Large intestine (tissue), 3 donors: ENCODE data around the gene GNAO1. TPM values are rescaled to one million over a fixed set of nuclear protein-coding genes. Genes with fewer than 3 reads are reported as not detected.

ENCODE experiments used
- DNase-seq, 2 donors: peaks; one replicate each; pipeline versions ENCODE4 v3.0.0 to v3.0.0-alpha.2; 2013
- H3K27ac ChIP-seq: one replicate; pipeline ENCODE4 v1.5.1; 2013; ENCODE audit warnings: low read length
- H3K27me3 ChIP-seq: 2 replicates; pipeline ENCODE4 v1.6.1; 2013; ENCODE audit warnings: low read length; ENCODE audit not compliant: control insufficient read depth, insufficient read depth
- H3K36me3 ChIP-seq: 2 replicates; pipeline ENCODE4 v1.6.1; 2013; ENCODE audit warnings: low read length; ENCODE audit not compliant: control insufficient read depth, insufficient read depth
- H3K4me1 ChIP-seq: one replicate; pipeline ENCODE4 v1.6.1; 2013; ENCODE audit warnings: low read length; ENCODE audit not compliant: control insufficient read depth, insufficient read depth
- H3K4me3 ChIP-seq: one replicate; pipeline ENCODE4 v1.5.1; 2013; ENCODE audit warnings: low read length
- H3K9me3 ChIP-seq: one replicate; pipeline ENCODE4 v1.6.1; 2013; ENCODE audit warnings: mild to moderate bottlenecking, low read depth, low read length, moderate library complexity; ENCODE audit not compliant: control insufficient read depth
- WGBS: methylation state at CpG from one replicate; pipeline ENCODE4 v1.1.5; 2013; ENCODE audit warnings: low lambda C conversion rate; ENCODE audit not compliant: insufficient coverage; 5-methylcytosine and 5-hydroxymethylcytosine counted together
- polyA plus RNA-seq: library from polyadenylated mRNA; unstranded; fragments of 120-200 nt; gene quantifications from one replicate; pipeline ENCODE4 v1.2.1, GENCODE V29; 2013

GNAO1 gene
- polyA plus RNA-seq, 1 donor: 15.9 TPM

DNA sequence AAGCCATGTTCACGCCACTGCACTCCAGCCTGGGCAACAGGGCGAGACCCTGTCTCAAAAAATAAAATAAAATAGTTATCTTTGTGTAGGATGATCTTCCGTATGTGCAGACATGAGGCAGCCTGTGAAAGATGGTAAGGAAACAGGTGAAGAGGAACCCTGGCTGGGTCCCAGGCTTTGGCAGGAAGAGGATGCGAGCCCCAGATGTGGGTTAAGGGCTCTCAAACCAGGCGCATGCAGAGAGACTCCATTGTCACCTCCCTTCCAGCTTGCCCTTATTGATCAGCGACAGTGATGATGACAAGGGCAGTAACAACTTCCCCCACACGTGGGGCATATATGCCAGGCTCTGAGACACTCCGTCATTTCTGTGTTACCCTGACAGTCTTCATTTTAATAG is 106.8 kb downstream of the GNAO1 start:
- H3K27me3 ChIP-seq: peaks cover 3% of the 10 kb centered on the region
- no peak overlapping the region for H3K27ac ChIP-seq

DNA sequence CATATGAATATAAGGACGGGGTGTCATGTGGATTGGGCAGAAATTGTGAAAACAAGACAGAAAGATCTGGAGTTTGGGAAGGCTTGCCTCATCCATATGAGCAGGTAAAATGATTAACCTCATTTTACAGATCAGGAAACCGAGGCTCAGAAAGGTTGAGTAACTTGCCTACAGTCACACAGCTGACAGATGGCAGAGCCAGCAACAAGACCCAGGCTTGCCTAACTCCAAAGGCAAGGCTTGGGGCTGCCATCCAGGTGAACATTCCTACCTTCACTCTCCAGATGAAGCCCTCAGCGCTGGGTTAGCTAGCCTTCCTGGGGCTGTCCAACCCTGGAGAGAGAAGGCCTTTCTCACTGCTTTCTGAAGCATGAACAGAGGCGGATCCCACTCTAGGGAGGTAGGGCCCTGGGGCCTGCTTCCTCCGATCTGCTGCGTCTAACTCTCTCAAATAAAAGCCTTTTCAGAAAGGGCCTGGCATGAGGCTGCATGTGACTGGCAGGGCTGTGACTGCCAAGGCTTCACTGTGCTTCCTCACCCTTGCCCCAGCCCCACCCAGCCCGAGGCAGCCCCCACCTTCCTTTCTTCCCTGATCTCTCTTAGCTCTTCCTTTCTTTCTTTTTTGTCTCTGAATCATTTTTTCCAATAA is 107.8 kb downstream of the GNAO1 start:
- no peak for DNase-seq
- H3K36me3 ChIP-seq: no peaks in the 10 kb centered on the region
- WGBS: no CpG with 5 or more reads among the region's 7 CpGs
- no peak overlapping the region for H3K4me3 ChIP-seq
- H3K9me3 ChIP-seq: no peaks in the 10 kb centered on the region
- no peak overlapping the region for H3K27ac ChIP-seq
- H3K4me1 ChIP-seq: peaks cover 5% of the 10 kb centered on the region
- H3K27me3 ChIP-seq: peaks cover 3% of the 10 kb centered on the region

More for the DNA sequence above, 106.8 kb downstream of the GNAO1 start:
- no peaks in the 10 kb centered on the region for H3K36me3 ChIP-seq
- WGBS: 100% methylated on average over 1 of the region's 8 CpGs
- no peaks in the 10 kb centered on the region for H3K9me3 ChIP-seq
- no peak for DNase-seq
- peaks cover 5% of the 10 kb centered on the region for H3K4me1 ChIP-seq
- H3K4me3 ChIP-seq: no peak overlapping the region

DNA sequence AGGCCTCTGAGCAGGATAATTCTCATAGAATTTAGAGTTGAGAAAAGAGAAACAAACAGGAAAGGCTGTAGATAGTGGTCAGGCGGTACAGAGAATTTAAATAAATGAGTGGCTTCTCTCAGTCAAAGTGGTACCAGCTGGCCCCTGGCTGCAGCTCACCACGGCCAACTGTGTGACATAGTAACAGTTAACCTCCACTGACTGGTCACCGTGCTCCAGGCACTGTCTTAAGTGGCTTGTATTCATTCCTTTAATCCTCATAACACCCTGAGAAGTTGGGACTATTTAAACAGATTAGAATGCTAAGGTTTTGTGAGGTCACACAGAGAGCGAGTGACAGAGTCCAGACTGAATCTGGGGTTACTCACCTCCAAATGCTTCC is 108.9 kb downstream of the GNAO1 start:
- WGBS: no CpG with 5 or more reads among the region's 4 CpGs
- DNase-seq: no peak
- no peaks in the 10 kb centered on the region for H3K36me3 ChIP-seq
- H3K27me3 ChIP-seq: peaks cover 3% of the 10 kb centered on the region
- no peaks in the 10 kb centered on the region for H3K9me3 ChIP-seq
- H3K4me1 ChIP-seq: peaks cover 3% of the 10 kb centered on the region
- H3K27ac ChIP-seq: no peak overlapping the region
- no peak overlapping the region for H3K4me3 ChIP-seq

DNA sequence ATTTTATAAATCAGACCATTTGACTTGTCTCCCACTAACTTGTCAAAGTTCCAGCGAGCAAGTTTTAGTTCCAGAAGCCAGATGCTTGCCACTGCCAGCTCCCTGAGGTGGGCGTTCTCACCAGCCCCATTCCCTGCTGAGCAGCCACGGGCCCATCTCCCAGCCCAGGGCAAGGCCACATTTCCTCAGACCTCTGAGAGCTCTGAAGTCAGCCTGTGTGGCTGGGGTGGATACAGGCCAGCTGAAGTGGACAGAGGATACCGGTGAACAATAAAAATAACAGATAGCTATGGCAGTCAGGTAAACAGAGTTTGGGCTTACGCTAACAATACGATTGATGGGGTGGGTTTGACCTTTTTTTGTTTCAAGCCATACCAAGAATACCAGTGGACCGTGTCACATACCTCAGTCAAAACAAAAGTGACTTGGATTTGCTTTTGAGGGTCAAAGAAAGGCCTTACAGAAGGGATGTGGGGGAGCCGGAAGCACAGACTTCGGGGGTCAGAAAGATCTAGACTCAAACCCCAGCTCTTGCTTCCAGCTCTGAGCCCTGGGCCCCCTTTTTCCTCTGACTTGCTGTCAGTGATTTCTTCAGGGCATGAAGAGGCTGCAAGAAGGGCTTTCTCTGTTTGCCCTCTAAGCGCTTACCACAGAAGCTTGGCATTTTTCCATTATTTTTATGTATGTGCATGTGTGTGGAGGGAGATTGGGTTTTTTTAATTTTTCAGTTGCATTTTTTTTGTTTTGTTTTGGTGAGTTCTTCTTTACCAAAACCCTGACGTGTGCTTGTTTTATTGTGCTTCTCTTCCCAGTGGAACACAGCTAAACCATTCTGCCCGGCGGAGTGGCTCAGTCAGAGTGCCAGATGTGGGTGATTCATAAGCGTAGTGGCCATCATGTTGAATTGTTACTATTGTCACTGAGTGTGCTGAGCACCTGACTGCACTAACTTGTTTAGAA is 109.9 kb downstream of the GNAO1 start:
- H3K4me3 ChIP-seq: no peak overlapping the region
- DNase-seq: no peak
- H3K9me3 ChIP-seq: no peaks in the 10 kb centered on the region
- no CpG with 5 or more reads among the region's 14 CpGs for WGBS
- H3K4me1 ChIP-seq: no peaks in the 10 kb centered on the region
- H3K27ac ChIP-seq: no peak overlapping the region
- no peaks in the 10 kb centered on the region for H3K27me3 ChIP-seq
- no peaks in the 10 kb centered on the region for H3K36me3 ChIP-seq

DNA sequence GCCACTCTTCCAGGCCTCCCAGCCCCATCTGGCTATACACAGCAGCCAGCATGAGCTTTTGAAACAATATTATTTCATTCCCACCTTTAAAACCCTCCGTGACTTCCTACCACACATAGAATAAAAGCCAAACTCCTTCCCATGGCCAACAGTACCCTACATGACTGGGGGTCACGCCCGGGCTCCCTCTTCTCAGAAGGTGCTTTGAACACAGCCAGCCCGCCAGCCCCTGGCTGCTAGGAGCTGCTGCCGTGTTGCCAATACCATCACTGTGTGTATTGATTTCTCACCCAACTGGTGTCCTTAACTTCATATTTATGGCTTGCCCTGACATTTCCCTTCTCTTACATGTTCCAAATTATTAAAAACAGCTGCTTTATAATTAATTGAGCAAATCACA is 111.2 kb downstream of the GNAO1 start:
- H3K9me3 ChIP-seq: no peaks in the 10 kb centered on the region
- no peaks in the 10 kb centered on the region for H3K4me1 ChIP-seq
- H3K27ac ChIP-seq: no peak overlapping the region
- no peaks in the 10 kb centered on the region for H3K27me3 ChIP-seq
- H3K4me3 ChIP-seq: no peak overlapping the region
- no peaks in the 10 kb centered on the region for H3K36me3 ChIP-seq
- no peak for DNase-seq
- WGBS: no CpG with 5 or more reads among the region's 5 CpGs

DNA sequence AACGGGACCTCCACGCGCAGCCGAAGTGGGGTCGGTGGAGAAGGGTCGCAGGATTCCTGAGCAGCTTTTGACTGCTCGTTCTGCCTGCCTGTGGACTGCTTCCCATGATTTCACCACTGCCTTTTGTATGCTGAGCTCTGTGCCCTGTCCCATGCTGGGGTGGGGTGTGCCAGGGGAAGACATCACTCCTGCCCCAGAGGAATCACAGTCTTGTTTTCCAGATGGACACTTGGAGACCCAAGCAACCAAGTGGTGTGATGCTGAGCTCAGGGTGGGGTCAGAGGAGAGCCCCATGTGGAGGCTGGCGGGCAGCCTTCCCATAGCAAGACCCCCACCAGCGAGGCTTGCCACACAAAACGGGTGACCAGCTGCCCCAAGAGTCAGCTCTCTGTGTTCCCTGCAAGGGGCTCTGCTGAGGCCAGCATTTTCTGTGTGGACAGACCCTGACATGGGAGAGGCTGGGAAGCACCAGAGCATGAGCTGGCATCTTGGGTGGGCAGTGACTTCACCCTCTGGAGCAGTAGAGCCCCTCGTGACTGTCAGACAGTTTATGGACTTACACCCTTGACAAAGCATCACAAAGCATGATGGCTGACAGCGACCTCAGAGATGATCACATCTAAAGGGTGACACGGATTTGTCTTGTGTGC is 111.9 kb downstream of the GNAO1 start:
- H3K27ac ChIP-seq: no peak overlapping the region
- no peaks in the 10 kb centered on the region for H3K27me3 ChIP-seq
- no peak for DNase-seq
- H3K36me3 ChIP-seq: no peaks in the 10 kb centered on the region
- no CpG with 5 or more reads among the region's 13 CpGs for WGBS
- H3K4me3 ChIP-seq: no peak overlapping the region
- H3K4me1 ChIP-seq: no peaks in the 10 kb centered on the region
- no peaks in the 10 kb centered on the region for H3K9me3 ChIP-seq

DNA sequence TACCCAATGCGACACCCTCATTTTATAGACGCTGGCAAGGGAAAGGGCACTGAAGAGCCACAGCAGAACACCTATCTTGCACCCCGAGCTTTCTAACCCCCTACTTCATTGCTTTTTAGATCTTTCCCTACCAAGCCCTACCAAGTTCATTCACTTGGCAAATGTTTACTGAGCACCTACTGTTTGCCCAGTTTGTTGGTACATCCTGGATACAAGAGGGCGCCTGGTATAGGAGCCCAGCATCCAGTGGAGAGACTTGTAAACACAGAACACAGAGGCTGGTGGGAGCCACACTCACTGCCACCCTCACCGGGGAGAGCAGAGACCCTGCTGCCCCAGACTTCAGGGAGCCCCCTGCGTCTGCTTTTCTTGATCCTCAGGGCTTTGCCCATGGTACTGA is 112.6 kb downstream of the GNAO1 start:
- Histone ChIP-seq H3K27me3 (no peaks in the 10 kb centered on the region), H3K36me3 (no peaks in the 10 kb centered on the region), H3K4me1 (no peaks in the 10 kb centered on the region), H3K9me3 (no peaks in the 10 kb centered on the region), H3K27ac (no peak overlapping the region), H3K4me3 (no peak overlapping the region)
- DNase-seq: no peak
- WGBS: no CpG with 5 or more reads among the region's 6 CpGs

DNA sequence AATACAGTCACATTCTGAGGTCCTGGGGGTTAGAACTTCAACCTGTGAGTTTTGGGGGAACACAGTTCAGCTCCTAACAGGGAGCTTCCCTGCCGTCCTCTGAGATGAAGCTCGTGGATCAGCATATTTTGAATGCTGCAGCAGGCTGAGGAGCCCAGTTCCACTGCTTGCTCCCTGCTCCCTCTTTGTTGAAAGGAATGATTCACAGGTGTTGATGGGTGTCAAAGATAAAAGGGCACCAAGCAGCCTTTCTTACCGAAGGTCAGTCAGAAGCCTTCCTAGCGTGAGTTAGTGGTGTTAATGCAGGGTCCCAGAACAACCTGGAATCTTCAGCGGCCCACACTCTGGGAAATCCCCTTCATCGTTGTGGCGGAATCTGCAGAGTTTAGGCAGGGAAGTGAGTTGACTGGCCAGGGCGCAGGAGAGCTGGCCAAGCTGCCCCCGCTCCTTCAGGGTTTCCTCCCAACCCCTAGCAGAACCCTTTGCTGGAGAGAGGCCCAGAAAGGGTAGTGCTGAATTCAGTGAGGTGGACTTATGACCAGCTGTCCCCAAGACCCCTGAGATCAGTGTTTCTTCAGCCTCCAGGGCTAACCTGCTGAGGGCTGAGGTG is 114.8 kb downstream of the GNAO1 start:
- H3K4me3 ChIP-seq: no peak overlapping the region
- H3K27me3 ChIP-seq: no peaks in the 10 kb centered on the region
- H3K9me3 ChIP-seq: no peaks in the 10 kb centered on the region
- H3K4me1 ChIP-seq: no peaks in the 10 kb centered on the region
- H3K36me3 ChIP-seq: no peaks in the 10 kb centered on the region
- H3K27ac ChIP-seq: no peak overlapping the region
- DNase-seq: no peak
- no CpG with 5 or more reads among the region's 9 CpGs for WGBS

DNA sequence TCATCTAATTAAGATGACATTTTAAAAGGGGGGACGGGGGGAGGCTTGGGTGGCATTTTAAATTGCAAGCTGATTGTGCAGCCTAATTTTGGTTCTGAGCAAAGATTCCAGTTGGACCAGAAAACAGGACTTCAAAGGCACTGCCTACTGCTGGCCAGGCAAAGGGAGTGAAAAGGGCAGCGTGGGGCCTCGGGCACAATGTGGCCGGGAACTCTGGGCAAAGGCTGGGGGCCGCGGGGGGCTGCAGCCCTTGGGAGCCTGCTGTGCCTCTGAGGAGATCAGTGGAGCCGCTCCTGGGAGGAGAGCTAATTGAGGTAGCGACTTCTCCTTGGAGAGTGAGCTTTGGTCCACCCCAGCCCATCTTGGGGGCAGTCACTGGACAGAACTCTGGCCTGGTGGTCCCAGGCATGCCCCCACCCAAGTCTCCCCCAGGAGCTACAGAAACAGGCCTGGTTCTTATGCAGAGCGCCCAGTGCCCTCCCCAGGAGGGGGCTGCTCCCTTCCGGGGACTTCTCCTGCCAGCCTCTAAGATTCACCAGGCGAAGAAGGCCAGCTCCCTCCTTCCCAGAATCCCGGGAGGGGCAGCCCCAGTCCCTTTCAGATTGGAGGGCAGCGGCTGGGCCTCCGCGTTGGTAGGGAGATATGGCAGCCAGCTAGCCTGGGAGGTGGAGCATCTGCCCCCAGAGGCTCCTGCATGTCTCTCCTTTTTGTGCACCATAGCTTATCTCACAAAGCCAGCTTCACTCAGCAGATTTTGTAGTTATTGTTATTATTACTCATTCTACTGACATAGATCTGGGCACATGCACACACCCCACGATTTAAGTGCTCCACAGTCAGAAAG is 115.6 kb downstream of the GNAO1 start:
- H3K4me3 ChIP-seq: no peak overlapping the region
- H3K27ac ChIP-seq: no peak overlapping the region
- H3K4me1 ChIP-seq: no peaks in the 10 kb centered on the region
- no peak for DNase-seq
- no peaks in the 10 kb centered on the region for H3K36me3 ChIP-seq
- no peaks in the 10 kb centered on the region for H3K9me3 ChIP-seq
- no peaks in the 10 kb centered on the region for H3K27me3 ChIP-seq
- WGBS: no CpG with 5 or more reads among the region's 16 CpGs
